Activated CD8-positive, alpha-beta memory T cell treated with anti-CD3 and anti-CD28 coated beads, Interleukin-2, amount 50 U/mL, for 24 hours (primary cell): ENCODE data around the gene PCBP3.
"Not testable (repeated sequence)": the region's sequence is repeated elsewhere in the genome, so short reads cannot be mapped to it uniquely, and the experiment has no call there.

Source experiments
- DNase-seq: peaks from one replicate; pipeline ENCODE4 v3.0.0-alpha.2; 2020; ENCODE audit errors: extremely low read depth

Gene PCBP3

DNA sequence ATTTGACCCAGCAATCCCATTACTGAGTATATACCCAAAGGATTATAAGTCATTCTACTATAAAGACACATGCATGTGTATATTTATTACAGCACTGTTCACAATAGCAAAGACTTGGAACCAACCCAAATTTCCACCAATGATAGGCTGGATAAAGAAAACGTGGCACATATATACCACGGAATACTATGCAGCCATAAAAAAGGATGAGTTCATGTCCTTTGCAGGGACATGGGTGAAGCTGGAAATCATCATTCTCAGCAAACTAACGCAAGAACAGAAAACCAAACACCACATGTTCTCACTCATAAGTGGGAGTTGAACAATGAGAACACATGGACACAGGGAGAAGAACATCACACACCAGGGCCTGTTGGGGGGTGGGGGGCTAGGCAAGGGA lies 165.1 kb downstream of the PCBP3 start:
- DNase-seq, result not testable (repeated sequence)

DNA sequence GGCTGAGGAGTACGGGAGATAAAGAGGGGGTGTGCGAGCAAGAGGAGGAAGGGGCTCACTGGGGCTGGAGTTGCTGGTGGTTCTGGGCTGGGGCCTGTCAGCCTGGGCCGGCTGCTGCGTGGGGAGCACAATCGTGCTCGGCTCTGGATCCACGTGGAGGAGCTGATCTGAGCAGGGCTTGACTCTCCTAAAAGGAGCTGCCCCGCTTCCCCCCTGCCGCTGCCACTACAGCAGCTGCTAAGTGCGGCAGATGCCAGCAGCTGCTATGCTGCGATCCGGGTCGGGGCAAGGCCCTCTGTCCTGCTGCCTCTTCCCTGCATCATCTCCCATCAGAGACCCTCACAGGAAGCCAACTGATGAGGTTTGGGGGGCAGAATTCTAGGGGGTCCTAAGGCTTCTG lies 165.9 kb downstream of the PCBP3 start:
- no peak for DNase-seq

DNA sequence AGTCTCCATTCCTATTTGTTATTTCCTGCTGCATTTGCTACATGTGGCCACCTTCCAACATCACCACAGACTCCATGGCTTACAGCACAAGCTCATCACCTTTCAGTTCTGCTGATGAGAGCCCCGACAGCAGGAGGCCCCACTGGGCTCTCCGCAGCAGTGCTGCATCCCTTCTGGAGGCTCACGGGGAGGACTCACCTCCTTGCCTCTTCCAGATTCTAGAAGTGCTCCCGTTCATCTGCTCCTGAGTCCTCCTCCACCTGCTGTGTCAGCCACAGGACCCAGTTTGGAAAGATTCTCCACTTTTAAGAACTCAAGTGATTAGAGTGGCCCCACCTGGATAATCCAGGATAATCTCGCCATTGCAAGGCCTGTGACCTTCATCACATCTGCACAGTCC lies 167.6 kb downstream of the PCBP3 start:
- DNase-seq, result no peak

DNA sequence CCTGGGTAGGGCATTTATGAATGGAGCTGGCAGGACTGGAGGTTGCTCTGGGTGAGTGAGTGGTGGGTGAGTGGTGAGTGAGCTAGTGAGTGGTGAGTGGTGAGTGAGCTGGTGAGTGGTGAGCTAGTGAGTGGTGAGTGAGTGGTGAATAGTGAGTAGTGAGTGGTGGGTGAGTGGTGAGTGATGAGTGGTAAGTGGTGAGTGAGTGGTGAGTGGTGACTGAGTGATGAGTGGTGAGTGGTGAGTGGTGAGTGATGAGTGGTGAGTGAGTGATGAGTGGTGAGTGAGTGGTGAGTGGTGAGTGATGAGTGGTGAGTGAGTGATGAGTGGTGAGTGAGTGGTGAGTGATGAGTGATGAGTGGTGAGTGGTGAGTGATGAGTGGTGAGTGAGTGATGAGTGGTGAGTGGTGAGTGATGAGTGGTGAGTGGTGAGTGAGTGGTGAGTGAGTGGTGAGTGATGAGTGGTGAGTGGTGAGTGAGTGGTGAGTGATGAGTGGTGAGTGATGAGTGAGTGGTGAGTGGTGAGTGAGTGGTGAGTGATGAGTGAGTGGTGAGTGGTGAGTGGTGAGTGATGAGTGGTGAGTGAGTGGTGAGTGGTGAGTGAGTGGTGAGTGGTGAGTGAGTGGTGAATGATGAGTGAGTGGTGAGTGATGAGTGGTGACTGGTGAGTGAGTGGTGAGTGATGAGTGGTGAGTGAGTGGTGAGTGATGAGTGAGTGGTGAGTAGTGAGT lies 170.8 kb downstream of the PCBP3 start:
- not testable (repeated sequence) for DNase-seq

DNA sequence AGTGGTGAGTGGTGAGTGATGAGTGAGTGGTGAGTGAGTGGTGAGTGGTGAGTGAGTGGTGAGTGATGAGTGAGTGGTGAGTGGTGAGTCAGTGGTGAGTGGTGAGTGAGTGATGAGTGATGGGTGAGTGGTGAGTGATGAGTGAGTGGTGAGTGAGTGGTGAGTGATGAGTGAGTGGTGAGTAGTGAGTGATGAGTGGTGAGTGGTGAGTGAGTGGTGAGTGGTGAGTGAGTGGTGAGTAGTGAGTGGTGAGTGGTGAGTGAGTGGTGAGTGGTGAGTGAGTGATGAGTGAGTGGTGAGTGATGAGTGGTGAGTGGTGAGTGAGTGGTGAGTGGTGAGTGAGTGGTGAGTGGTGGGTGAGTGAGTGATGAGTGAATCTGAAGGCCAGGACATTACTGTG lies 172.3 kb downstream of the PCBP3 start:
- not testable (repeated sequence) for DNase-seq

DNA sequence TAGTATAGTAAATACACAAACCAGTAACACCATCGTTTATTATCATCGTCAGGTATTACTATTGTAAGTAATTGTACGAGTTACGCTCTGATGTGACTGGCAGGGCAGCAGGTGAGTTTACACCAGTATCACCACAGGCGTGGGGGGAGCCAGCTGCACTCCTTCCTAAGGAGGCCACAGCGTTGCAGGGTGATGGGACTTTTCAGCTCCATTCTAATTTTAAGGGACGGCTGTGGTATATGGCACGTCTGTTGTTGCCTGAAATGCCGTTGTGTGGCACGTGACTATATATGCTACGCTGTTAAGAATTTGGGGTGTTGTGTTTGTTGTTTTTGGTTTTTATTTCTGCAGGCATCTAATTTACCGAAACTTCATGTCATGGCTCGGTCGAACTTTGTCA lies 173.3 kb downstream of the PCBP3 start:
- DNase-seq, result no peak

DNA sequence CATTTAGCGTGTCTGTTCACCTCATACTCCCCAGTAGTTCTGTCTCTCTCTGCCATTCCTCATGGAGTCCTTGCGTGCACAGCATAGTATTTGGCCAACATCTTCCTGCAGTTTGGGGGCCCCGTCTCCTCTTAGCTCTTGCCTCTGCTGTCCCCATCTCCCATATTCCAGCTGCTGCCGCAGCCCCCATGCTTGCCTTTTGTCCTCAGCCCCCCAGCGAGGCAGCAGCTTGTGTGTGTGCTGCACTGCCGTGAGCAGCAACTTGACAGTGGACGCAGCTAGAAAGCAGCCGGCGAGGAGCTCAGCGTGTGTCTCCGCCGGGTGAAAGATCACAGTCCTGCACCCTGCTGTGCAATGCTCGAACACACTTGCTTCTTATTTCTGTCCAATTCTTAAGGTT lies 173.8 kb downstream of the PCBP3 start:
- DNase-seq, result no peak

DNA sequence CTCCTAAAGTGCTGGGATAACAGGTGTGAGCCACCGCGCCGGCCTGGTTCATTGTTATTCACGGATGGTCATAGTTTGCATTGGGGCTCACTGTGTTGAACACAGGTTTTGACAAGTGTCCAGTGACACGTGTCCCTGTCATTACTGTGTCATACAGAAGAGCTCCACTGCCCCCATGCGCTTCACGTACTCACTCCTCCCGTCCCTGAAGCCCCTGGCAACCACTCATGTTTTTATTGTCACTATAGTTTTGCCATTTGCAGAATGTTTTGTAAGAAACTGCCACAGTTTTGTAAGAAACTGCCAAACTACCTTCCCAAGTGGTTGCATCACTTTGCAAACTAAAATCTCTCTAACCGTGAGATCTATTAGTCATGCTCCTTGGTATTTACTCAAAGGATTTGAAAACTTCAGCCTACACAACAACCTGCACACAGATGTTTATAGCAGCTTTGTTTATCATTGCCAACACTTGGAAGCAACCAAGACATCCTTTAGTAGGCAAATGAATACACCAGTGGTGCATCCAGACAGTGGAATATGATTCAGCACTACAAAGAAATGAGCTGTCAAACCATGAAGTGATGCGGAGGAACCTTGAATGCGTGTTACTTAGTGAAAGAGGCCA lies 174.9 kb downstream of the PCBP3 start:
- DNase-seq, result no peak

DNA sequence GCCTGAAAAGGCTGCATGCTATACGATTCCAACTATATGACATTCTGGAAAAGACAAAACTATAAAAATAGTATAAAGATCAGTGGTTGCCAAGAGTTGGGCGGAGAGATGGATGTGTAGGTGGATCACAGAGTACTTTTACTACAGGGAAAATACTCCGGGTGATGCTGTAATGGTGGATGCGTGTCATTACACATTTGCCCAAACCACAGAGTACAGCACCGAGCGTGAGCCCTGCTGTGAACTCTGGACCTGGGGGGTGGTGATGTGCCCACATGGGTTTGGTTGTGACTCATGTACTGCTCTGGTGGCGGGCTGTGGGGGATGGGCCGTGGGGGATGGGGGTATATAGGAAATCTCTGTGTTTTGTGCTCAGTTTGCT lies 175.4 kb downstream of the PCBP3 start:
- DNase-seq, result peak; percentile 66

DNA sequence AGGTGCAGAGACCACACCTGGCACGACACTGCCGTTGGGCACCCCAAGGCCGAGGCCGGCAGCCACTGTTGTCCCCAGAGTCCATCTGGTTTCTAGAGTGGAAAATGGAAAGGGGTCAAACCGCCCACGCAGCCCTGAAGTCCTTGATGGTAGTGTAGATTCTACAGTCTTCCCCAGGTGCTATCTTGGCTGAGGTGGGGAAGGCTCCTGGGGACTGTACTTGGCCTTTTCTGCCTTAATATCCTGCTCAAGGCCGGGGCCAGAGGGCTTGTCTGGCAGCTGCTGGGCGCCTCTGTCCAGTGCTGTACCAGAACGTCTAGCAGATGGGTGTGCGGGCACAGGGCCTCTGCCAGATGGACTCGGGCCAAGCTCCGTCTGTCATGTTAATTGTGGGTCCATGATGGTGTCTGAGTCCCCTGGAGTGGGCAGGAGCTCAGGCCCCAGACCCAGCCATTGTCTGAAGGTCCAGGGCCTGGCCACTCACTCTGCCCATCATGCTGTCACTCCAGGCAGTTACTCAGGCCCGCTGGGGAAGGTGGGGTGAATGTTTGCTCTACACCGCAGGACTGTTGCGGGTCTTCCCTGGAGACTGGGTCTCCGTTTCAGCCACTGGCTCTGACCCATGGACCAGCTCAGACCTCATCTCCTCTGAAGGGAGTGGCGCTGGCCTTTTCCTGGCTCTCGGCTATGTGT lies 176.1 kb downstream of the PCBP3 start:
- DNase-seq, result no peak

DNA sequence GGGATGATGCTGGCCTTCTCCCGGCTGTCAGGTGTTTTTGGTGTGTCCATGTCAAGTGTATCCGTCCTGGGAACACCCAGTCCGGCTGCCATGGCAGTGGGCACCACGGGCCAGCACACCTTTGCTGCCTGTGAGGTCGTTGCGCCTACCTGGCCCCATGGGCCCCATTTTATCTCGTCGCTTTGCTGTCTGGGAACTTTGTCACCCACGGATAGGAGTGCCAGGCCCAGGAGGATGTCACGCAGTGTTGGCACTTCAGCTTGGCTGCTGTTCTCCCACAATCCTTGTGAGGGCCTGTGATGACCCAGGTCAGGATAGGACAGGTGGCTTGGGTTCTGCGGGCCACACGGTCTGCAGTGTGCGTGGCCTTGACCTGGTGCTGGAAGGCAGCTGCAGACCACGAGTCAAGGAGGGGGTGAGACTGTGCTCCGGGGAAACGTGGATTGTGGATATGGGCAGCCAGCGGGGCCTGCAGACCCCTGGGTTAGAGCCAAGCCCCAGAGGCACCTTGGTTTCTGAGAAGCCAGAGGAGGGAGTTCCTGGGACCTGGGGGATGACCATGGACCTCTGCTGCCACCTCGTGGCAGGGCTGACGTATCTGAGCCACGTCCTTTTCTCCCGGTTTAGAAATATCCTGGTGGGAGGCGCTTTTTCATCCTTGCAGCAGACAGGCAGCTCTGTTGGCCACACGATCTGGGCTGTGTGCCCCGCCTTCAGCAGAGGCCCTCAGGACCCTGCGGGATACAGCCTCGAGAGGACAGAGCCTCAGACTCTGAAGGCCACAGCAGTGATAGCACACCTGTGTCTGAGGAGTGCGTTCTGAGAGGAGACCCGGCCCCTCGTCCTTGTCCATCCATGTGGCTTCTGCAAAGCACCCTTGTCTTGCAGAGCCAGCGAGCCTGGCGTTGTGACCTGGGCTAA lies 176.9 kb downstream of the PCBP3 start:
- peak; percentile 39 for DNase-seq

DNA sequence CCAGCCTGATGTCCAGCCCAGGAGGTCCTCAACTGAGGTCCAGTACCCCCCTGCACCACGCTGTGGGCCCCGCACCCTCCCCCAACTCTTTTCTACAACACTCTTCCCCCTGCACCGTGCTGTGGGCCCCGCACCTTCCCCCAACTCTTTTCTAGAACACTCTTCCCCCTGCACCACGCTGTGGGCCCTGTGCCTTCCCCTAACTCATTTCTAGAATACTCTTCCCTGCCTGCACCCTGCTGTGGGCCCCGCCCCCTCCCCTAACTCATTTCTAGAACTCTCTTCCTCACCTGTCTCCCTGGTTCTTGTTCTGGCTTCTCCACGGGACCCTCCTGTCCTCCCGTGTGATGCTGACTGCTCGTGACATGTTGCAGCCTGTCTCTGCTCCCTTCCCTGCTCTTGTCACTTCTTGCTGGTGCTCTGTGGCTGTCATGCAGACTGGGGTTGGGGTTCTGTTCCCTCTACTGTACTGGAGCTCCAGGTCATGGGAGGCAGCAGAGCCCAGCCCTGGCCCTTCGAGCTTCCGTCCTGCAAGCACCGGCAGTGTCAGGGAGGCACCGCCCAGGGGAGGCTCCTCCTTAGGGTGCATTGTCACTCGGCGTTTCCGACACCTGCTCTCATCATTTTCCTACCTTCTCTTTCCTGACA lies 177.9 kb downstream of the PCBP3 start:
- DNase-seq, result no peak

DNA sequence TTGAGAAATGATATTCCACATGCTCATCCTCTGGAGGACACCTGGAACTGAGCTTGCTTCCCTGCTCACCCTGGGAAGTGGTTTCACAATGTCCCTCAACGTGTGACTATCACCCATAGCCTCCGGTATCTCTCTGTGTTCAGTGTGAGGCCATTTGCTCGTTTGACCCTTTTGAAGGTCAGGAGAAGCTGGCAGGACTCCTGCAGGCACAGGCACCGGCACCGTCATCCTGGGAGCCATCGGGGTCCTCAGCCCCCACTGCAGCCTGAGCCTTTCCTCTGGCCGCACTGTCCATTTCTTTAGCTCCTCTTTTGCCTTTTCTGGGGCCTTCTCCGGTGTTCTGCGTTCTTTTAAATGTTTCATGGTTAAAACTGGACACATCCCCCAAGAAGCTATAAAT lies 178.5 kb downstream of the PCBP3 start:
- no peak for DNase-seq

DNA sequence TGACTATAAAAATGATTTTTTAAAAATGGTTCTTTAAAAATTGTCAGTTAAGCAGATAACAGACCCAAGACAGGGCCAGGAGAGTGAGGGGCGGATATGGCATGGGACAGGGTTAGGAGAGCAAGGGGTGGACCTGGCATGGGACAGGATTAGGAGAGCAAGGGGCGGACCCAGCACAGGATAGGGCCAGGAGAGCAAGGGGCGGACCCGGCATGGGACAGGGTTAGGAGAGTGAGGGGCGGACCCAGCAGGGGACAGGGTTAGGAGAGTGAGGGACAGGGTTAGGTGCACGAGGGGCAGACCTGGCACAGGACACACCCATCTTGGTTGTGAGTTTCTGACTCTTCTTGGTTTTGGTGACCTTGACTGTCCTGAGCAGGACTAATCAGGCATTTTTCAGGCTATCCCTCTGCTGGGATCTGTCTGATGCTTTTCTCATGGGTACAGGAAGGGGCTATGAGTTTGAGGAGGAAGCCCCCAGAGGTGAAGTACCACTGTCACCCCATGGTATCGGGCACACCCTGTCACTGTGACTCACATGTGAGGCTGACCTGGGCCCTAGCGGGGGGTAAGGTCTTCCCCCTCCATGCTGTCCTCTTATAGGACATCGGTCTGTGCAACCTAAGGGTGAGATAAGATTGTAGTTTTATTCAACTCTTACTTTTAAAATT lies 179.0 kb downstream of the PCBP3 start:
- no peak for DNase-seq

DNA sequence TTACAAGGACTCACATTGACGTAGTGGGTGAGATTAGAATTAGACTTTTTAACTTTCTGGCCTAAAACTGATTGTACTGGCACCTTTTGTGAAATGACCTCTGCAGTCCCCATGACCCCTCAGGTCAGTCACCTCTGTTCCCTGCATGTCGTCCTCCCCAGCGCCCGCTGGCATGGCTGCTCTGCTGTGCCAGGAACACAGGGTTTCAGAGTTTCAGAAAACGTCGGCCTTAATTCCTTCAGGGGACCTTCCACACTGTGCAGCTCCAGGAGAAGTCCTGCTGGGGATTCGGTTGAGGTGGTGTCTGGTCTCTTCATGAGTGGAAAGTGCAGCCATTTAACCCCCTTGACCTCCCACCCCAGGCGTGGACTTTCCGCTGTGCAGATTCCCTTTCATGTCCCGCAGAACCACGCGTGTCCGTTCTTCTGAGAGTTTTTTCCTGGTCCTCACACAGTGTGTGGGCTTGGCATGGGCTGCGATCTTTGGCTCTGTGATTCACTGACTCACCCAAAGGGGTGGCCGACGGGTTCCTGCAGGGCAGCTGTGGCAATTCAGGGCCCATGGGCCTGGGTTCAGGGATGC lies 179.7 kb downstream of the PCBP3 start:
- DNase-seq, result no peak

DNA sequence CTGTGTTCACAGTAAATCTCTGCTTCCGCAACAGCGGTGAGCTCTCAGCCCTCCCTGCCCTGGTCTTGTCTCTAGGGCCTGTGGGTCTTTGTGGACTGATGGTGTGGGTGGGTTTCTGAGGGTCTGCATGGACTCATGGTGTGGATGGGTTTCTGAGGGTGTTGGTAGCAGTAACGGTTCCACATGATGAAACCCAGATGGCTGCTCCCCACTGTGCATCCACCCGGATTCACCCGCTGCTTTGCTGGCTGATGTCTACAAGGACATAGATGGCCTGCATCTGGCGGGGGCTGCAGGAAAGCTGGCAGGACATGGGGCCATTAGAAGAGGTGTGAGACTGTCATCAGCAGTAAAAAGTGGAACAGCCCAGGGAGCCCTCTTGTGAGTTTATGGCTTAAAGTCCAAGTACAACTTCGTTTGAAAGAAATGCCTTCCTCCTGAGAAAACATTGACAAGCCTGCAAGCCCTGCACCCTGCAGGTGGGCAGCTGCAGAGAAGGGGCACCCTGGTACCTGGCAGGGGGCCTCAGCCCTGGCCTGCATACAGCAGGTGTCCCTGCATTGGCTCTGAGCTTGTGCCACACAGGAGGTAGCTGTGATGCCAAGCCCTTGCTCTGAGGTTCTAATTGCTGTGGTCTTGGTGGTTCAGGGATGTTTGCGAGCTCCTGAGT lies 181.2 kb downstream of the PCBP3 start:
- no peak for DNase-seq

DNA sequence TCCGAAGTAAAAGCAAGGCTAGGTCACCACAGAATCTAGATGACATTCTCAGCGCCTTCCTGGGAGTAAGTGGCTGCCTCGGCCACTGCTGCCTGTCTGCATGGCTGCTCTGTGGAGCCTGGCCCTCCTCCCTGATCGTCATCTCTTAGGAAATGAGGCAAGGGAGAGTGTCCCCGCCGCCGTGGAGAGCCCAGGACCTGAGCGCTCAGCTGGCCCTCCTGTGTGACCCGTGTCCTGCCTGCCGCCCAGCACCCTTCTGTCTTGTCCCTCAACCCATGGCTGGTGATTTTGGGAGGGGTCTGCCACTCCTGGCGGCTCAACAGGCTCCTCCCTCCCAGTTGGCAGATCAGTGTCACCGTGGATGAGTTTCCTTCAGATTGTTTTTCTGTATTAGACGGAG lies 181.7 kb downstream of the PCBP3 start:
- no peak for DNase-seq

DNA sequence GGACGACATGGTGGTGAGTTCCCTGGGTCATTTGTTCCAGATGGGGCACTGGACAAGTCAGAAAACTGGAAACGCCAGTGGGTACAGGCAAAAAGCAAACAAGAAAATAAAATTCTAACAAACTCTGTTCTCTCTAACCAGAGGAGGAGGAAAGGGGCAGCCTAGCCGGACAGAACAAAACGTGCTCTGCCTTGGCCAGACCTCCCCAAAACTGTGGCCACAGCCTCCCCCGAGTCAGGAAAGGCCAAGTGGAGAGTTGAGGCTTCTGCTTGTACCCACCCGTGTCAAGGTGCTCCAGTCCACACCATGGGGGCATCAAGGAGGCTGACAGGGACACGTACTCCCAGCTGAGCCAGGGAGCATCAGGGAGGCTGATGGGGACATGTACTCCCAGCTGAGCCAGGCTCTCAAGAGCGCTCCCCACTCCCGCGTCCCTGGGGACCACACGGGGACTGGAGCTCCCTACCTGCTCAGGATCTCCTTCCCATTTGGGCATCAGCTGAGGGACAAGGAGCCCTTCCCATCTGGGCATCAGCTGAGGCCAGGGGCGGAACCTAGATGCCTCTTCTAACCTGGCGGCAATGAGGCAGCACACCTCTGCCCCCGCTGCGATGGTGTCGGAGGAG lies 183.3 kb downstream of the PCBP3 start:
- no peak for DNase-seq

DNA sequence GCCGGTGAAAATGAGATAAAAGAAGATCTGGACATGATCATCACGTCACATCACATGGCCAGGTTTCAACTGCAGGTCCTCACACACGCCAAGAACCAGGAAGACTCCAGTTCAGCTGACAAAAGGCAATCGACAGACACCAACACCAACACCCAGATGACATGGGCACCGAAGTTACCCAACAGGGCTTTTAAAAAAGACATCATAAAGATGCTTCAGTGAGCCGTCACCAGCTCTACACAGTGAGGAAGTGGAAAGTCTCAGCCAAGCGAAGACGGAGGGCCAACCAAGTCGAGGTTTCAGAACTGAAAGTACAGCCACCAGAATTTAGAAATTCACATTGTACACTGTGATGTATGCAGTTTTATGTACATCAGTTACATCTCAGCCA lies 183.8 kb downstream of the PCBP3 start:
- DNase-seq, result no peak
